ENCODE data around the gene GPALPP1.
"Not testable (repeated sequence)": the region's sequence is repeated elsewhere in the genome, so short reads cannot be mapped to it uniquely, and the experiment has no call there.

DNA sequence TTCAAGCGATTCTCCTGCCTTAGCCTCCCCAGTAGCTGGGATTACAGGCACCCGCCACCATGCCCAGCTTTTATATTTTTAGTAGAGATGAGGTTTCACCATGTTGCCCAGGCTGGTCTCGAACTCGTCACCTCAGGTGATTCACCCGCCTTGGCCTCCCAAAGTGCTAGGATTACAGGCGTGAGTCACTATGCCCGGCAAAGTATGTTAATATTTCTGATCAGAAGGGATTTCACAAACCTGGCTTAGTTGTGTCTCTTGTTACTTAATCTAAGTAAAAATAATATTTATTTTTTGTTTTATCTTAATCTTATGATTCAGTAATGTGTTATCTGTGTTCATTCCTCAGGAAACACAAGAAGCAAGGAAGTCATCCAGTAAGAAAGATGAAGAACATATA lies 30.6 kb downstream of the GPALPP1 start:
- TF ChIP-seq, protein P1, sequence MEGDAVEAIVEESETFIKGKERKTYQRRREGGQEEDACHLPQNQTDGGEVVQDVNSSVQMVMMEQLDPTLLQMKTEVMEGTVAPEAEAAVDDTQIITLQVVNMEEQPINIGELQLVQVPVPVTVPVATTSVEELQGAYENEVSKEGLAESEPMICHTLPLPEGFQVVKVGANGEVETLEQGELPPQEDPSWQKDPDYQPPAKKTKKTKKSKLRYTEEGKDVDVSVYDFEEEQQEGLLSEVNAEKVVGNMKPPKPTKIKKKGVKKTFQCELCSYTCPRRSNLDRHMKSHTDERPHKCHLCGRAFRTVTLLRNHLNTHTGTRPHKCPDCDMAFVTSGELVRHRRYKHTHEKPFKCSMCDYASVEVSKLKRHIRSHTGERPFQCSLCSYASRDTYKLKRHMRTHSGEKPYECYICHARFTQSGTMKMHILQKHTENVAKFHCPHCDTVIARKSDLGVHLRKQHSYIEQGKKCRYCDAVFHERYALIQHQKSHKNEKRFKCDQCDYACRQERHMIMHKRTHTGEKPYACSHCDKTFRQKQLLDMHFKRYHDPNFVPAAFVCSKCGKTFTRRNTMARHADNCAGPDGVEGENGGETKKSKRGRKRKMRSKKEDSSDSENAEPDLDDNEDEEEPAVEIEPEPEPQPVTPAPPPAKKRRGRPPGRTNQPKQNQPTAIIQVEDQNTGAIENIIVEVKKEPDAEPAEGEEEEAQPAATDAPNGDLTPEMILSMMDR (IDR thresholded peaks at IDR 0.05), result not testable (repeated sequence)
- TF ChIP-seq, protein P2, sequence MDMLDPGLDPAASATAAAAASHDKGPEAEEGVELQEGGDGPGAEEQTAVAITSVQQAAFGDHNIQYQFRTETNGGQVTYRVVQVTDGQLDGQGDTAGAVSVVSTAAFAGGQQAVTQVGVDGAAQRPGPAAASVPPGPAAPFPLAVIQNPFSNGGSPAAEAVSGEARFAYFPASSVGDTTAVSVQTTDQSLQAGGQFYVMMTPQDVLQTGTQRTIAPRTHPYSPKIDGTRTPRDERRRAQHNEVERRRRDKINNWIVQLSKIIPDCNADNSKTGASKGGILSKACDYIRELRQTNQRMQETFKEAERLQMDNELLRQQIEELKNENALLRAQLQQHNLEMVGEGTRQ (IDR thresholded peaks at IDR 0.05; ENCODE audit: borderline replicate concordance, low read depth, low read length), result not testable (repeated sequence)
